PC-3 (cell line): ENCODE data around the gene TPCN2. TPM values are rescaled to one million over a fixed set of nuclear protein-coding genes. Genes with fewer than 3 reads are reported as not detected.
"Not testable (repeated sequence)": the region's sequence is repeated elsewhere in the genome, so short reads cannot be mapped to it uniquely, and the experiment has no call there.

Experiments used
- ATAC-seq: fragments of 200-7000 bp; cut with Tn5 transposase; 2 replicates; pipeline ENCODE4 v1.9.1; 2020; ENCODE audit warnings: mild to moderate bottlenecking, moderate library complexity
- BruUV-seq: library from RNA; stranded (reverse); fragments of 400-500 nt; replicated peaks from 2 replicates; lab custom pipeline; 2021; lab: Mats Ljungman, UMichigan
- CTCF ChIA-PET: fragments of 300-600 bp; sonication (Branson Sonifier 250); formaldehyde crosslinking; loops from one replicate; lab custom pipeline; 2022; ENCODE audit warnings: antibody characterized with exemption; lab: Charles Lee
- POLR2A ChIA-PET: fragments of 300-600 bp; sonication (Branson Sonifier 250); formaldehyde crosslinking; loops from one replicate; lab custom pipeline; 2022; ENCODE audit warnings: antibody characterized with exemption; ENCODE audit not compliant: unreplicated experiment; lab: Charles Lee
- DNase-seq: peaks from one replicate; pipeline ENCODE4 v3.0.0-alpha.2; 2015
- H2AFZ ChIP-seq: fragments of 300-600 bp; sonication (generic); 2 replicates; pipeline ENCODE4 v1.6.0; 2016; ENCODE audit warnings: antibody characterized with exemption, low read length
- H3F3A ChIP-seq: fragments of 300-600 bp; sonication (generic); one replicate; pipeline ENCODE4 v1.6.0; 2017; ENCODE audit warnings: antibody characterized with exemption, low read length, control low read depth, mild to moderate bottlenecking; ENCODE audit not compliant: unreplicated experiment
- H3K27ac ChIP-seq: fragments of 300-600 bp; sonication (generic); 2 replicates; pipeline ENCODE4 v1.5.1; 2016; ENCODE audit warnings: mild to moderate bottlenecking, low read length
- H3K27me3 ChIP-seq: fragments of 300-600 bp; sonication (generic); 2 replicates; pipeline ENCODE4 v1.6.1; 2016; ENCODE audit warnings: low read length, mixed read lengths
- H3K36me3 ChIP-seq: fragments of 300-600 bp; sonication (generic); 2 replicates; pipeline ENCODE4 v1.6.1; 2016; ENCODE audit warnings: low read depth, mixed run types, low read length, mixed read lengths
- H3K4me1 ChIP-seq: fragments of 300-600 bp; sonication (generic); 2 replicates; pipeline ENCODE4 v1.5.1; 2016; ENCODE audit warnings: low read length; ENCODE audit not compliant: insufficient read depth
- H3K4me2 ChIP-seq: fragments of 300-600 bp; sonication (generic); 2 replicates; pipeline ENCODE4 v1.6.0; 2016; ENCODE audit warnings: low read length
- H3K4me3 ChIP-seq: fragments of 300-600 bp; sonication (generic); 2 replicates; pipeline ENCODE4 v1.5.1; 2016; ENCODE audit warnings: mild to moderate bottlenecking, low read length, mixed read lengths
- H3K79me2 ChIP-seq: fragments of 300-600 bp; sonication (generic); 2 replicates; pipeline ENCODE4 v1.6.1; 2017; ENCODE audit warnings: low read length, mixed read lengths
- H3K9ac ChIP-seq: fragments of 300-600 bp; sonication (generic); 2 replicates; pipeline ENCODE4 v1.6.0; 2016; ENCODE audit warnings: mild to moderate bottlenecking, low read length
- H3K9me2 ChIP-seq: fragments of 300-600 bp; sonication (generic); replicated peaks from 2 replicates; pipeline ENCODE4 v1.6.1; 2016; ENCODE audit warnings: mixed run types, low read length, mixed read lengths
- H3K9me3 ChIP-seq: fragments of 300-600 bp; sonication (generic); 2 replicates; pipeline ENCODE4 v1.6.1; 2016; ENCODE audit warnings: low read length, mixed read lengths
- H4K20me1 ChIP-seq: fragments of 300-600 bp; sonication (generic); 2 replicates; pipeline ENCODE4 v1.6.1; 2016; ENCODE audit warnings: low read length, mixed read lengths
- CTCF ChIP-seq: fragments of 300-600 bp; sonication (generic); conservative IDR thresholded peaks from 2 replicates; pipeline ENCODE4 v1.5.1; 2017; ENCODE audit warnings: antibody characterized with exemption, low read depth, mild to moderate bottlenecking, low read length
- EZH2 ChIP-seq: fragments of 300-600 bp; sonication (generic); IDR thresholded peaks from one replicate; pipeline ENCODE4 v1.6.1; 2017; ENCODE audit warnings: antibody characterized with exemption, mild to moderate bottlenecking, low read length; ENCODE audit not compliant: unreplicated experiment
- EZH2phosphoT487 ChIP-seq: fragments of 300-600 bp; sonication (generic); IDR thresholded peaks from 2 replicates; pipeline ENCODE4 v1.6.1; 2018; ENCODE audit warnings: mild to moderate bottlenecking, antibody characterized with exemption, low read length, borderline replicate concordance
- intact Hi-C: fragments of 100-400 bp; cut with micrococcal nuclease; formaldehyde crosslinking; loops from 2 replicates; pipeline ENCODE4 v1.9.0; 2023
- total RNA-seq: library from RNA; depleted of rRNA; stranded (reverse); fragments of >200 nt; gene quantifications from 2 replicates; pipeline ENCODE4 v1.2.3, GENCODE V29; 2014

Gene TPCN2
- total RNA-seq, 1 experiment from 2014 or later, result 13.0 TPM

GRCh38 chr11:69131644-69132300, 83.0 kb downstream of the TPCN2 start:
- Histone ChIP-seq H3F3A (no peaks in the 10 kb centered on the region), H3K9ac (0 out of 2 replicates have a peak overlapping the region, but pooled peaks have one; percentile 16), H3K4me3 (no peak overlapping the region), H3K27me3 (no peaks in the 10 kb centered on the region), H3K79me2 (no peaks in the 10 kb centered on the region), H3K4me2 (peak overlapping the region; percentile 9; the same call in 1 of the 2 replicates), H4K20me1 (no peaks in the 10 kb centered on the region), H3K36me3 (no peaks in the 10 kb centered on the region), H3K9me2 (no peaks in the 10 kb centered on the region), H3K4me1 (peaks cover 17% of the 10 kb centered on the region), H3K27ac (peak overlapping the region; percentile 11; the same call in 1 of the 2 replicates), H3K9me3 (no peaks in the 10 kb centered on the region), H2AFZ (peak overlapping the region; percentile 49)
- DNase-seq, result peak; percentile 98
- intact Hi-C loops, result no loop called here
- ChIA-PET POLR2A (interaction anchor here (0.6 to 1.3 kb wide), 3 partner anchors 9 to 143 kb away, joined by 3 read pairs; no protein-coding TSS in a partner anchor), CTCF (interaction anchor here (0.6 to 1.6 kb wide), 11 partner anchors 9 to 202 kb away, joined by 4 to 13 read pairs (median 5); no protein-coding TSS in a partner anchor)
- peak; percentile 97 for ATAC-seq
- TF ChIP-seq EZH2 (no peak), CTCF (peak; percentile 95)
- BruUV-seq, result no TSS peak

DNA sequence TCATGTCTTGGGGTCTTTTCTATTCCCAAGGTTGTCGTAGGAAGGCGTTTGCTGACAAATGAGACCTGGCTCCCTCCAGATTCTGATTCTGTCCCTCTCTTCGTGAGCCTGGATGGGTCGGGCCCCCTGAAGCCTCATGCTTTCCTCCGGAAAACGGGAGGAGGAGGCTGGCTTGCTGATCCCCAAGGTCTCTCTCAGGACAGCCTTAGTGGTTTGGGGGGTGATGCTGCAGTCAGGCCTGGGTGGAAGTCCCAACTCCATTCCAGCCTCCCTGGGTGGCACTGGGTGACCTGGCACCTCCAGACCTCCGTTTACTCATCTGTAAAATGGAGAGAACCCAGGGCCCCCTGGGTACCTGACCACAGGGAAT, 83.6 kb downstream of the TPCN2 start:
- Histone ChIP-seq H3K27me3 (no peaks in the 10 kb centered on the region), H3K9ac (no peak overlapping the region), H3F3A (no peaks in the 10 kb centered on the region), H3K9me3 (no peaks in the 10 kb centered on the region), H3K4me1 (peaks cover 17% of the 10 kb centered on the region), H3K9me2 (no peaks in the 10 kb centered on the region), H3K79me2 (no peaks in the 10 kb centered on the region), H3K27ac (no peak overlapping the region), H3K4me3 (no peak overlapping the region), H4K20me1 (no peaks in the 10 kb centered on the region), H2AFZ (0 out of 2 replicates have a peak overlapping the region, but pooled peaks have one; percentile 49), H3K4me2 (no peak overlapping the region), H3K36me3 (no peaks in the 10 kb centered on the region)
- DNase-seq (no peak), ATAC-seq (no peak)
- intact Hi-C loops, result no loop called here
- BruUV-seq, result no TSS peak
- POLR2A ChIA-PET, result interaction anchor here (0.6 to 1.3 kb wide), 2 partner anchors 10 to 27 kb away, joined by 3 read pairs; no protein-coding TSS in a partner anchor
- CTCF ChIA-PET, result interaction anchor here (1.1 to 1.6 kb wide), 9 partner anchors 9 to 189 kb away, joined by 4 to 13 read pairs (median 5); no protein-coding TSS in a partner anchor
- no peak for TF ChIP-seq CTCF
- no peak for TF ChIP-seq EZH2
- TF ChIP-seq EZH2phosphoT487, result no peak

DNA sequence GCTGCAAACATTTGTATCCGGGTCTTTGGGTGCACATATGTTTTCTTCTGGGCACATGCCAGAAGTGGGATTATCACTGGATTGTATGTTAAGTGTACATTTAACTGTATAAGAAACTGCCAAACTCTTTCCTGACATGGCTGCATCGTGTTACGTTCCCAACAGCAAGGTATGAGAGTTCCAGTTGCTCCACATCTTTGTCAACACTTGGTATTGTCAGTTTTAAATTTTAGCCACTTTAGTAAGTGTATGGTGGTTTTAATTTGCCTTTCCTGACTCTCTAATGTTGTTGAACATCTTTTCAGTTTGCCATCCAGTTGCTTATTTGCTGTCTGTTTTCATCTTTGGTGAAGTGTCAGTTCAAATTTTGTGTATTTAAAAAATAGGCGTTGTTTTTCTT, 84.5 kb downstream of the TPCN2 start:
- peaks cover 24% of the 10 kb centered on the region for H3K4me1 ChIP-seq
- no peak overlapping the region for H3K4me2 ChIP-seq
- no TSS peak for BruUV-seq
- ChIA-PET CTCF (no interaction called here), POLR2A (no interaction called here)
- H3K9ac ChIP-seq, result no peak overlapping the region
- H4K20me1 ChIP-seq, result no peaks in the 10 kb centered on the region
- no peak overlapping the region for H3K4me3 ChIP-seq
- no peaks in the 10 kb centered on the region for H3K36me3 ChIP-seq
- DNase-seq (no peak), ATAC-seq (no peak)
- no peaks in the 10 kb centered on the region for H3F3A ChIP-seq
- no peaks in the 10 kb centered on the region for H3K79me2 ChIP-seq
- TF ChIP-seq EZH2 (no peak), EZH2phosphoT487 (no peak), CTCF (no peak)
- H3K9me2 ChIP-seq, result no peaks in the 10 kb centered on the region
- no peak overlapping the region for H2AFZ ChIP-seq
- H3K27me3 ChIP-seq, result no peaks in the 10 kb centered on the region
- intact Hi-C loops, result no loop called here
- no peaks in the 10 kb centered on the region for H3K9me3 ChIP-seq
- H3K27ac ChIP-seq, result no peak overlapping the region

DNA sequence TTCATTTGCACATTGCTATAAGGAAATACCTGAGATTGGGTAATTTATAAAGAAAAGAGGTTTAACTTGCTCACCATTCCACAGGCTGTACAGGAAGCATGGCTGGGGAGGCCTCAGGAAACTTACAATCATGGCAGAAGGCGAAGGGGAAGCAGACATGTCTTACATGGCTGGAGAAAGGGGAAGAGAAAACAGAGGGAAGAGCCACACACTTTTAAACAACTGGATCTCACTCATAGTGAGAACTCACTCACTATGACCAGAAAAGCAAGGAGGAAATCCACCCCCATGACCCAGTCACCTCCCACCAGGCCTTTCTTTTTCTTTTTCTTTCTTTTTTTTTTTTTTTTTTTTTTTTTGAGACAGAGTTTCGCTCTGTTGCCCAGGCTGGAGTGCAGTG, 85.5 kb downstream of the TPCN2 start:
- H4K20me1 ChIP-seq, H3K27me3 ChIP-seq, POLR2A ChIA-PET, intact Hi-C loops, H3K36me3 ChIP-seq, ATAC-seq, H3F3A ChIP-seq, BruUV-seq, H3K9ac ChIP-seq, H3K4me3 ChIP-seq, CTCF ChIA-PET, DNase-seq, H3K9me2 ChIP-seq, H2AFZ ChIP-seq, H3K79me2 ChIP-seq, H3K27ac ChIP-seq, H3K9me3 ChIP-seq, H3K4me2 ChIP-seq: not testable (repeated sequence)
- peaks cover 28% of the 10 kb centered on the region for H3K4me1 ChIP-seq
